Urinary bladder (tissue), 4 donors: Measurements from ENCODE around the gene UMAD1. TPM values are rescaled to one million over a fixed set of nuclear protein-coding genes. Genes with fewer than 3 reads are reported as not detected.

Source experiments
- DNase-seq: peaks from one replicate; pipeline ENCODE4 v3.0.0-alpha.2; 2015; ENCODE audit errors: extremely low spot score
- H3K27ac ChIP-seq: one replicate; pipeline ENCODE4 v1.5.1; 2013; ENCODE audit warnings: low read depth, mild to moderate bottlenecking, moderate library complexity
- H3K36me3 ChIP-seq: one replicate; pipeline ENCODE4 v1.6.1; 2013; ENCODE audit warnings: mild to moderate bottlenecking, moderate library complexity; ENCODE audit not compliant: insufficient read depth
- H3K4me1 ChIP-seq: one replicate; pipeline ENCODE4 v1.6.1; 2013; ENCODE audit warnings: mild to moderate bottlenecking, moderate library complexity; ENCODE audit not compliant: insufficient read depth
- H3K4me3 ChIP-seq: one replicate; pipeline ENCODE4 v1.5.1; 2013; ENCODE audit warnings: low read depth, low read length
- WGBS: extraction: QIAGEN DNeasy Blood & Tissue Kit; methylation state at CpG from one replicate; pipeline ENCODE4 v1.1.7; 2013; 5-methylcytosine and 5-hydroxymethylcytosine counted together
- polyA plus RNA-seq: library from polyadenylated mRNA; stranded (reverse); fragments of 200-250 nt; gene quantifications from one replicate; pipeline ENCODE4 v1.2.3, GENCODE V29; 2013
- total RNA-seq: library from RNA; depleted of rRNA; stranded (reverse); fragments of >200 nt; gene quantifications from one replicate; pipeline ENCODE4 v1.2.3, GENCODE V29; 2014
- donor health status: healthy with polysubstance abuse.
- donor health status: healthy.

Gene UMAD1
- total and polyA plus RNA-seq, 2 donors: 14.6 to 15.8 TPM

DNA sequence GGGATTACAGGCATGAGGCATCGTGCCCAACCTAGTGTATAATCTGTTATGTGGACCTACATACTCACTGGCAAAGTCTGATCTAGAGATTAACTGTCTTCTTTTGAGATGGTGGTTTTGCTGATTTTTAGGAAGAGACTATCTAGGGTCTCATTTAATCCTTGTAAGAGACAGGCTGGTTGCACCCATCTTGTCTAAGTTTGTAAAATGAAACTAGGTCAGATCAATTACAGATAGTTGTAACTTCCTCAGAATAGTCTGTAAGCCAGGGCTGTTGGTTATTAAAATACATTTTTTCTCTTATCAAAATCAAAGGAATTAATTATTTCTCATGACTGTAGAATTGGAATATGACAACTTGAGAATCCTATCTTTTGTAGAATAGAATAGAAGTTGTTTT lies 142.4 kb downstream of the UMAD1 start:
- Histone ChIP-seq H3K36me3 (no peaks in the 10 kb centered on the region), H3K4me3 (no peak overlapping the region), H3K27ac (no peak overlapping the region), H3K4me1 (no peaks in the 10 kb centered on the region)
- DNase-seq: no peak
- whole genome bisulfite sequencing: 81% methylated on average over 1 of the region's 1 CpG

DNA sequence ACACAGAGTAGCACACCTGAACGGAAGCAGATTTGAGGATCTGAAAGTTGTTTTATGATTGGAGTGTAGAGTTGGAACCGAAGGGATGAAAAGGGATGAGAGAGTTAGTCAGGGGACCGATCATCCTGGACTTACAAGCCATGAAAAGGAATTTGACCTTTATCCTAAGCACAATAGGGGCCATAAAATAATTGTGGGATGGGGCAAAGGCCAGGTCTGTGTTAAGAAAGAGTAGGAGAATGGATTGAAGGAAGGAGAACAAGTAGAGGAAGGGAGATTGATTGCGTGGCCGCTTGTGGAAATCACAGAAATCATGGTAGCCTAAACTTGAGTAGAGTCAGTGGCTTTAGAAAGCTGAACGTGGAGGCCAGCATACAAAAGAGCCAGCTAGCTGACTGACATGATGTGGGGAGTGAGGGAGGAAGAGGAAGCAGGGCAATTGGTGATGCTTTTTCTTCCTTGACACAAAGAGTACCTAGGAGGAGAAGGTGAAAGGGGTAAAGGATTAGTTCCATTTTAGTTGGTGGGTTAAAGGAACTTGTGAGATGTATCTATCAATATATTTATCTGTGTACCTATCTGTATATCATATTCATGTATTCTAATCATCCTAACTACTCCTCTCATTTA lies 144.9 kb downstream of the UMAD1 start:
- DNase-seq: no peak
- 85% methylated on average over 6 of the region's 6 CpGs for WGBS
- Histone ChIP-seq H3K36me3 (no peaks in the 10 kb centered on the region), H3K4me1 (no peaks in the 10 kb centered on the region), H3K27ac (no peak overlapping the region), H3K4me3 (no peak overlapping the region)

DNA sequence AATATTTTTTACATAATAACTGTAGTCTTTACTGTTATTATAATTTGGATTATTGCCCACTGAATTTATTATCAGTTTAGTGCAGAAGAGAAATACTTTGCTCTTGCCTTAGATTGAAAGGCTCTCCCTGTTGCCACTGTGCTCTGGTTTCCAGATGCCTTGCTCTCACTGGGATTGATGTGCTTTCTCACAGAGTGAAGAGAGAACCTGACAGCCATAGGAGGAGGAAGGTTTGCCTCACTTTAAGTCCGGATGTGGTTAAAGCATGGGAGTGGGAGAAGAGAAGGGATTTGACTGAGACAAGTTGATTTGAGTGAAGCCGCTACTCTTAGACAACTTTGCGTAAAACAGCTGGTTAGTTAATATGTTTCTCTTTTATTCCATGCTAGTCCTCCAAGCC lies 146.0 kb downstream of the UMAD1 start:
- H3K27ac ChIP-seq: no peak overlapping the region
- no peak for DNase-seq
- no peaks in the 10 kb centered on the region for H3K4me1 ChIP-seq
- no peaks in the 10 kb centered on the region for H3K36me3 ChIP-seq
- H3K4me3 ChIP-seq: no peak overlapping the region
- WGBS: 86% methylated on average over 3 of the region's 3 CpGs

- Histone ChIP-seq H3K36me3 (no peaks in the 10 kb centered on the region), H3K4me3 (no peak overlapping the region), H3K27ac (no peak overlapping the region), H3K4me1 (no peaks in the 10 kb centered on the region)
- 94% methylated on average over 3 of the region's 3 CpGs for WGBS
- DNase-seq: no peak
These were observed 149.0 kb downstream of the UMAD1 start for GRCh38 chr7:7789551-7789988.

DNA sequence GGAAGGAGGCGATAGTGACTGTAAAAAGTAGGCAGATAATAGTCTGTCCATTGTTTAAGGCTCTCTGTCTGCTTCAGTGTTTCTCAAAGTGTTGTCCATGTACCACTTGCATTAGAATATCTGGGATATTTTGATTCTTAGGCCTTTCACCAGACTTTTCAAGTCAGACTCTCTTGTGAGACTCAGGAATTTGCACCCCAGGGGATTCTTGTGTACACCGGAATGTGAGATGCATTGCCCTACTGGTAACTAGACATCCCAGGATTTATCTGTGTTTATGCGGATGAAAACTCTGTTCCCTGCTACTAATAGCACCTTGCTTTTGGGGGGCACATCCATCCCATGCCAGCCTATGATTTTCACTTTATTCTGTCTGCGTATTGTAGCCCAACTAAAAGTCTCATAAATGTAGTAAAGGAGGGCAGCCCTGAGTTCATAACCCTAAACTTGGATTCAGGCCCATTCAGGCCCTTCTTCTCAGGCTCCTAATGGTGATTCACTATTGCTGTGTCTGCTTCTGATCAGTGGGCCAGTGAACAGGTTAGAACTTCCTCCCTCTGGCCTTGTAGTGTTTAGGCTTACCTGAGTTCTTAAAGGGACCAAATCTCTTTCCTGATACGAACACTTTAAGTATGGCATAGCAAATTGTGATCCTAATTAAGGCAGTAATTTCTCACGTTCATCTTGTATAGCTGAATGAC lies 149.6 kb downstream of the UMAD1 start:
- H3K27ac ChIP-seq: no peak overlapping the region
- no peaks in the 10 kb centered on the region for H3K4me1 ChIP-seq
- DNase-seq: no peak
- no peaks in the 10 kb centered on the region for H3K36me3 ChIP-seq
- no peak overlapping the region for H3K4me3 ChIP-seq
- 88% methylated on average over 6 of the region's 6 CpGs for WGBS

DNA sequence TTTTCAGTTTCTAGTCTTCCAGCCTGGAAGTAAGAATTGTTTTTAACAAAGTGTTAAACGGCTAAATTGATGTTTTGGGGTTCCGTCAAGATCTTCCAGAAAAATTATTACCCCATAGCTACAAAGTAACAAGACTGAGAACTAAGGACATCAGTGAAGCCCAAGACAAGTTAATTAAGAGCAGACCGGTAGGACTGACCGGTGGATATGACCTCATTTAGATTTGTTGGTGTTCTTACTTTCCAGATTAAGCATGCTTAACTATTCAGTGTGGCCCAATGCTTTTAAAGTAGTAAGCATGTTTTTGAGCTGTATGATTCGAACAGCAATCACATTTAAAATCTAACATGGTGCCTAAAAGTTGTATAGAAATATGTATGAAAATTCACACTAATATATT lies 151.0 kb downstream of the UMAD1 start:
- H3K27ac ChIP-seq: no peak overlapping the region
- no peak for DNase-seq
- H3K4me1 ChIP-seq: no peaks in the 10 kb centered on the region
- H3K4me3 ChIP-seq: no peak overlapping the region
- H3K36me3 ChIP-seq: no peaks in the 10 kb centered on the region
- 75% methylated on average over 5 of the region's 5 CpGs for WGBS

- H3K4me1 ChIP-seq: no peaks in the 10 kb centered on the region
- H3K4me3 ChIP-seq: no peak overlapping the region
- WGBS: 62% methylated on average over 1 of the region's 1 CpG
- no peaks in the 10 kb centered on the region for H3K36me3 ChIP-seq
- no peak for DNase-seq
- H3K27ac ChIP-seq: no peak overlapping the region
These were observed 151.5 kb downstream of the UMAD1 start for GRCh38 chr7:7792056-7792455.

- H3K4me3 ChIP-seq: no peak overlapping the region
- no peak overlapping the region for H3K27ac ChIP-seq
- no peak for DNase-seq
- no peaks in the 10 kb centered on the region for H3K36me3 ChIP-seq
- no peaks in the 10 kb centered on the region for H3K4me1 ChIP-seq
- 86% methylated on average over 2 of the region's 2 CpGs for WGBS
These were observed 152.7 kb downstream of the UMAD1 start for GRCh38 chr7:7793249-7793648.

GRCh38 chr7:7793921-7794320 lies 153.4 kb downstream of the UMAD1 start:
- Histone ChIP-seq H3K4me3 (no peak overlapping the region), H3K27ac (no peak overlapping the region), H3K36me3 (no peaks in the 10 kb centered on the region), H3K4me1 (no peaks in the 10 kb centered on the region)
- 54% methylated on average over 1 of the region's 1 CpG for WGBS
- DNase-seq: no peak

DNA sequence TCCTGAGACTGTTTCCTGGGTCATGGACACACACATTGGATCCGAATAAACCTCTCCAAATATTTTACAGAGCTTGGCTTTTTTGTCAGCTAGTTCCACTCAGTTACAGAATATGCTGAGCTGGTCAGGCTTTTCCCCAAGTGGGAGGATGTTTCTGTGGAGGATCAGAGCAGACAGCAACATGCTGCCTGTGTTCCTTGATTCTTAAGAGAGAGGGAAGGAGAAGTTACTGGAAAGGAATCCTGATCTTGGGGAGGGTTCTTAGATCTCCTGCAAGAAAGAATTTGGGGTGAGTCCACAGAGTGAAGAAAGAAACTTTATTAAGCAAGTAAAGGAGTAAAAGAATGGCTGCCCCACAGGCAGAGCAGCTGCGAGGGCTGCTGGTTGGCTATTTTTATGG lies 154.7 kb downstream of the UMAD1 start:
- Histone ChIP-seq H3K36me3 (no peaks in the 10 kb centered on the region), H3K4me1 (no peaks in the 10 kb centered on the region), H3K27ac (no peak overlapping the region), H3K4me3 (no peak overlapping the region)
- DNase-seq: no peak
- WGBS: 86% methylated on average over 2 of the region's 2 CpGs

DNA sequence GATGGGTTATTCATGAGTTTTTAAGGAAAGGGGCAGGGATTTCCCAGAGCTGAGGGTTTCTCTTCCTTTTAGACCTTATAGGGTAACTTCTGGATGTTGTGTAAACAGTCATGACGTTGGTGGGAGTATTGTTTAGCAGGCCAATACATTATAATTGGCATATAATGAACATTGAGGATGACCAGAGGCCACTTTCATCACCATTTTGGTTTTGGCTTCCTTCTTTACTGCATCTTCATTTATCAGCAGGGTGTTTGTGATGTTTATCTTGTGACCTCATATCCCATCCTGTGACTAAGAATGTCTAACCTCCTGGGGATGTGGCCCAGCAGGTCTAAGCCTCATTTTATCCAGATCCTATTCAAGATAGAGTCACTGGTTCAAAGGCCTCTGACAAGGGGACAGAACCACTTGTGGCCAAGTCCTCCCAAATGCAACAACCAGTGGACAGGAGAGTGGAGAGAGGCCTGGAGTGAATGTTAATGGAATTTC lies 155.1 kb downstream of the UMAD1 start:
- no peak for DNase-seq
- Histone ChIP-seq H3K4me3 (no peak overlapping the region), H3K27ac (no peak overlapping the region), H3K36me3 (no peaks in the 10 kb centered on the region), H3K4me1 (no peaks in the 10 kb centered on the region)
- WGBS: 68% methylated on average over 1 of the region's 1 CpG

- 65% methylated on average over 1 of the region's 1 CpG for WGBS
- Histone ChIP-seq H3K27ac (no peak overlapping the region), H3K4me3 (no peak overlapping the region), H3K4me1 (no peaks in the 10 kb centered on the region), H3K36me3 (no peaks in the 10 kb centered on the region)
- no peak for DNase-seq
These were observed 158.0 kb downstream of the UMAD1 start for GRCh38 chr7:7798510-7798909.

- 55% methylated on average over 4 of the region's 4 CpGs for WGBS
- H3K36me3 ChIP-seq: no peaks in the 10 kb centered on the region
- DNase-seq: no peak
- no peak overlapping the region for H3K4me3 ChIP-seq
- no peak overlapping the region for H3K27ac ChIP-seq
- no peaks in the 10 kb centered on the region for H3K4me1 ChIP-seq
These were observed 158.6 kb downstream of the UMAD1 start for GRCh38 chr7:7799138-7799537.

GRCh38 chr7:7802531-7802930 lies 162.0 kb downstream of the UMAD1 start:
- 99% methylated on average over 2 of the region's 2 CpGs for WGBS

More at GRCh38 chr7:7802531-7802930, 162.0 kb downstream of the UMAD1 start:
- Histone ChIP-seq H3K27ac (no peak overlapping the region), H3K36me3 (no peaks in the 10 kb centered on the region), H3K4me1 (no peaks in the 10 kb centered on the region), H3K4me3 (no peak overlapping the region)
- no peak for DNase-seq
